GM23338 (cell line): Measurements from ENCODE around the gene ZNF226. TPM values are rescaled to one million over a fixed set of nuclear protein-coding genes. Genes with fewer than 3 reads are reported as not detected.
A peak's percentile ranks its signal among the peaks of the same experiment; 100 is the strongest.
"Not testable (repeated sequence)": the region's sequence is repeated elsewhere in the genome, so short reads cannot be mapped to it uniquely, and the experiment has no call there.

Experiments
- ATAC-seq: fragments of 200-7000 bp; cut with Tn5 transposase; 3 replicates; pipeline ENCODE4 v1.9.1; 2020
- DNase-seq: peaks from one replicate; pipeline ENCODE4 v3.0.0-alpha.2; 2015; ENCODE audit warnings: low spot score
- H2AFZ ChIP-seq: fragments of 200-600 bp; sonication (generic); 2 replicates; pipeline ENCODE4 v1.8.0; 2016; ENCODE audit warnings: antibody characterized with exemption, mild to moderate bottlenecking, moderate library complexity
- H3F3A ChIP-seq: fragments of 200-600 bp; sonication (generic); replicated peaks from 2 replicates; pipeline ENCODE4 v1.8.0; 2017; ENCODE audit warnings: antibody characterized with exemption, mixed run types, low read depth
- H3K27ac ChIP-seq: fragments of 200-600 bp; sonication (generic); 2 replicates; pipeline ENCODE4 v1.6.1; 2016; ENCODE audit warnings: low read depth
- H3K27me3 ChIP-seq: fragments of 200-600 bp; sonication (generic); 2 replicates; pipeline ENCODE4 v1.8.0; 2016; ENCODE audit warnings: mild to moderate bottlenecking, mixed run types, moderate library complexity; ENCODE audit not compliant: insufficient read depth
- H3K36me3 ChIP-seq: fragments of 200-600 bp; sonication (generic); 2 replicates; pipeline ENCODE4 v1.8.0; 2016; ENCODE audit warnings: mild to moderate bottlenecking; ENCODE audit not compliant: insufficient read depth
- H3K4me1 ChIP-seq: fragments of 200-600 bp; sonication (generic); 2 replicates; pipeline ENCODE4 v1.8.0; 2016; ENCODE audit warnings: mild to moderate bottlenecking, moderate library complexity; ENCODE audit not compliant: insufficient read depth
- H3K4me2 ChIP-seq: fragments of 200-600 bp; sonication (generic); 2 replicates; pipeline ENCODE4 v1.7.1; 2017; ENCODE audit warnings: mixed run types
- H3K4me3 ChIP-seq: fragments of 200-600 bp; sonication (generic); 2 replicates; pipeline ENCODE4 v1.6.1; 2016; ENCODE audit warnings: mixed run types
- H3K79me2 ChIP-seq: fragments of 200-600 bp; sonication (generic); replicated peaks from 2 replicates; pipeline ENCODE4 v1.8.0; 2017; ENCODE audit warnings: mild to moderate bottlenecking; ENCODE audit not compliant: insufficient read depth
- H3K9me2 ChIP-seq: fragments of 200-600 bp; sonication (generic); 2 replicates; pipeline ENCODE4 v1.8.0; 2017; ENCODE audit not compliant: insufficient read depth
- H4K20me1 ChIP-seq: fragments of 200-600 bp; sonication (generic); replicated peaks from 2 replicates; pipeline ENCODE4 v1.8.0; 2017; ENCODE audit warnings: mild to moderate bottlenecking; ENCODE audit not compliant: insufficient read depth
- H3K27ac Mint-ChIP-seq: 2 replicates; pipeline ENCODE4 v1.8.0; 2020; ENCODE audit warnings: inconsistent platforms, mild to moderate bottlenecking, moderate library complexity, mixed read lengths
- H3K27me3 Mint-ChIP-seq: 3 replicates; pipeline ENCODE4 v1.8.0; 2022; ENCODE audit warnings: low read depth, mild to moderate bottlenecking, moderate library complexity, mixed read lengths, inconsistent platforms; ENCODE audit not compliant: insufficient read depth, poor library complexity
- H3K36me3 Mint-ChIP-seq: 3 replicates; pipeline ENCODE4 v1.8.0; 2021; ENCODE audit warnings: low read depth, mild to moderate bottlenecking, inconsistent platforms, moderate library complexity, mixed read lengths
- H3K4me1 Mint-ChIP-seq: 3 replicates; pipeline ENCODE4 v1.8.0; 2020; ENCODE audit warnings: mild to moderate bottlenecking, inconsistent platforms, mixed read lengths
- H3K4me3 Mint-ChIP-seq: 3 replicates; pipeline ENCODE4 v1.8.0; 2021; ENCODE audit warnings: moderate library complexity, mild to moderate bottlenecking, inconsistent platforms, mixed read lengths
- H3K9me3 Mint-ChIP-seq: 3 replicates; pipeline ENCODE4 v1.8.0; 2020; ENCODE audit warnings: moderate library complexity, mild to moderate bottlenecking, inconsistent platforms, mixed read lengths
- CREB1 ChIP-seq: fragments of 250-450 bp; sonication (Bioruptor Pico); IDR thresholded peaks from 2 replicates; pipeline ENCODE4 v1.5.0; 2020; ENCODE audit warnings: low read depth, mild to moderate bottlenecking, moderate library complexity
- CTCF ChIP-seq, 2 experiments: fragments of 200-600 bp in 1 of 2; sonication (generic) in 1 of 2; conservative IDR thresholded peaks; 2 replicates each; pipeline versions ENCODE4 v1.5.1 to v1.6.1; 2016 to 2017; ENCODE audit warnings: antibody characterized with exemption in 2 of 2, low read depth in 2 of 2, mild to moderate bottlenecking in 2 of 2, moderate library complexity in 1 of 2
- ETS1 ChIP-seq: IDR thresholded peaks from 2 replicates; pipeline ENCODE4 v1.6.1; 2016; ENCODE audit warnings: antibody characterized with exemption
- EZH2phosphoT487 ChIP-seq: fragments of 200-600 bp; sonication (generic); IDR thresholded peaks from one replicate; pipeline ENCODE4 v1.8.1; 2018; ENCODE audit warnings: antibody characterized with exemption; ENCODE audit not compliant: unreplicated experiment
- JUNB ChIP-seq: IDR thresholded peaks from one replicate; pipeline ENCODE4 v1.6.1; 2016; ENCODE audit warnings: antibody characterized with exemption; ENCODE audit not compliant: unreplicated experiment
- NANOG ChIP-seq: IDR thresholded peaks from 2 replicates; pipeline ENCODE4 v1.6.1; 2016; ENCODE audit warnings: antibody characterized with exemption, borderline replicate concordance
- POLR2AphosphoS5 ChIP-seq: IDR thresholded peaks from 2 replicates; pipeline ENCODE4 v1.6.1; 2016; ENCODE audit warnings: antibody characterized with exemption, low read depth
- STAT1 ChIP-seq: IDR thresholded peaks from one replicate; pipeline ENCODE4 v1.6.1; 2016; ENCODE audit warnings: antibody characterized with exemption; ENCODE audit not compliant: unreplicated experiment
- ZNF114 ChIP-seq: fragments of 250-450 bp; sonication (Bioruptor Pico); IDR thresholded peaks from 2 replicates; pipeline ENCODE4 v1.5.0; 2020; ENCODE audit warnings: mild to moderate bottlenecking, moderate library complexity
- ZNF331 ChIP-seq: fragments of 250-450 bp; sonication (Bioruptor Pico); IDR thresholded peaks from 2 replicates; pipeline ENCODE4 v1.5.0; 2020; ENCODE audit warnings: low read depth, mild to moderate bottlenecking, moderate library complexity
- long read RNA-seq: library from polyadenylated mRNA; unstranded; transcript quantifications from one replicate; pipeline ENCODE4 v2.0.0, GENCODE V29; 2020; ENCODE audit not compliant: unreplicated experiment
- polyA plus RNA-seq: library from polyadenylated mRNA; unstranded; fragments of >200 nt; fragmentation: Nextera tagmentation; extraction: Ambion mirVana; gene quantifications from 2 replicates; pipeline ENCODE4 v1.2.1, GENCODE V29; 2016
- total RNA-seq: library from RNA; depleted of rRNA; stranded (reverse); fragments of >200 nt; shearing (Covaris generic); gene quantifications from 2 replicates; pipeline ENCODE4 v1.2.3, GENCODE V29; 2014; rRNA removed
- TF ChIP-seq, protein P1 (sequence below): IDR thresholded peaks from one replicate; pipeline ENCODE4 v1.6.1; 2018; ENCODE audit warnings: antibody characterized with exemption; ENCODE audit not compliant: unreplicated experiment

ZNF226 gene
- total RNA-seq = 11.7 and 18.5 TPM in 2 replicates
- polyA plus RNA-seq = 7.6 and 10.5 TPM in 2 replicates
- long read RNA-seq, partial matches to known transcripts = 1 of 7 reads
- long read RNA-seq, other reads (novel, unspliced or antisense) = 3 of 7 reads

- H3K4me1 Mint-ChIP-seq = peaks cover 7% of the 10 kb centered on the region; the same call in 2 of the 3 replicates
- Histone ChIP-seq H3K4me2 (peak within 1 kb of the TSS; percentile 85), H3K9me2 (no peaks in the 10 kb centered on the region), H3F3A (no peaks in the 10 kb centered on the region), H3K27me3 (no peaks in the 10 kb centered on the region), H3K79me2 (peaks cover 41% of the 10 kb centered on the region), H2AFZ (peak within 1 kb of the TSS; percentile 28), H3K4me3 (peak within 1 kb of the TSS; percentile 62), H4K20me1 (no peaks in the 10 kb centered on the region), H3K27ac (peak within 1 kb of the TSS; percentile 67), H3K36me3 (0 out of 2 replicates have a peak, but pooled peaks cover 15% of the 10 kb centered on the region), H3K4me1 (peaks cover 10% of the 10 kb centered on the region)
- no peaks in the 10 kb centered on the region; the same call in 2 of the 3 replicates for H3K9me3 Mint-ChIP-seq
- peak within 1 kb of the TSS; percentile 99 for H3K4me3 Mint-ChIP-seq
- peaks cover 30% of the 10 kb centered on the region for H3K36me3 Mint-ChIP-seq
- H3K27ac Mint-ChIP-seq = peak within 1 kb of the TSS; percentile 98
- ATAC-seq (peak; percentile 99), DNase-seq (peak; percentile 99)
- peaks cover 3% of the 10 kb centered on the region for H3K27me3 Mint-ChIP-seq
- TF ChIP-seq POLR2AphosphoS5 (peak; percentile 77), ZNF114 (no peak), ETS1 (peak; percentile 99), CREB1 (CRISPR knock-in tag) (peak; percentile 63), NANOG (no peak), STAT1 (no peak), JUNB (no peak), ZNF331 (CRISPR knock-in tag) (no peak), CTCF (conservative IDR thresholded peaks at IDR 0.05; ENCODE audit: low read depth in 2 of 2) (no peak), EZH2phosphoT487 (no peak)
- TF ChIP-seq, protein P1, sequence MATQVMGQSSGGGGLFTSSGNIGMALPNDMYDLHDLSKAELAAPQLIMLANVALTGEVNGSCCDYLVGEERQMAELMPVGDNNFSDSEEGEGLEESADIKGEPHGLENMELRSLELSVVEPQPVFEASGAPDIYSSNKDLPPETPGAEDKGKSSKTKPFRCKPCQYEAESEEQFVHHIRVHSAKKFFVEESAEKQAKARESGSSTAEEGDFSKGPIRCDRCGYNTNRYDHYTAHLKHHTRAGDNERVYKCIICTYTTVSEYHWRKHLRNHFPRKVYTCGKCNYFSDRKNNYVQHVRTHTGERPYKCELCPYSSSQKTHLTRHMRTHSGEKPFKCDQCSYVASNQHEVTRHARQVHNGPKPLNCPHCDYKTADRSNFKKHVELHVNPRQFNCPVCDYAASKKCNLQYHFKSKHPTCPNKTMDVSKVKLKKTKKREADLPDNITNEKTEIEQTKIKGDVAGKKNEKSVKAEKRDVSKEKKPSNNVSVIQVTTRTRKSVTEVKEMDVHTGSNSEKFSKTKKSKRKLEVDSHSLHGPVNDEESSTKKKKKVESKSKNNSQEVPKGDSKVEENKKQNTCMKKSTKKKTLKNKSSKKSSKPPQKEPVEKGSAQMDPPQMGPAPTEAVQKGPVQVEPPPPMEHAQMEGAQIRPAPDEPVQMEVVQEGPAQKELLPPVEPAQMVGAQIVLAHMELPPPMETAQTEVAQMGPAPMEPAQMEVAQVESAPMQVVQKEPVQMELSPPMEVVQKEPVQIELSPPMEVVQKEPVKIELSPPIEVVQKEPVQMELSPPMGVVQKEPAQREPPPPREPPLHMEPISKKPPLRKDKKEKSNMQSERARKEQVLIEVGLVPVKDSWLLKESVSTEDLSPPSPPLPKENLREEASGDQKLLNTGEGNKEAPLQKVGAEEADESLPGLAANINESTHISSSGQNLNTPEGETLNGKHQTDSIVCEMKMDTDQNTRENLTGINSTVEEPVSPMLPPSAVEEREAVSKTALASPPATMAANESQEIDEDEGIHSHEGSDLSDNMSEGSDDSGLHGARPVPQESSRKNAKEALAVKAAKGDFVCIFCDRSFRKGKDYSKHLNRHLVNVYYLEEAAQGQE = no peak
Observed at GRCh38 chr19:44164673-44165512, at the start of gene ZNF226. ZNF226 (plus strand) TSS chr19:44165100; CDS start chr19:44170081, 4,981 bp downstream.

- not testable (repeated sequence) for H3F3A ChIP-seq, H3K4me3 Mint-ChIP-seq, ATAC-seq, H3K79me2 ChIP-seq, H3K36me3 ChIP-seq, H3K27ac ChIP-seq, H3K27me3 ChIP-seq, H3K4me1 ChIP-seq, H3K4me2 ChIP-seq, H3K9me3 Mint-ChIP-seq, H3K4me3 ChIP-seq, H3K27me3 Mint-ChIP-seq, H2AFZ ChIP-seq, H3K27ac Mint-ChIP-seq, DNase-seq, H4K20me1 ChIP-seq, H3K9me2 ChIP-seq, H3K4me1 Mint-ChIP-seq
- peaks cover 73% of the 10 kb centered on the region for H3K36me3 Mint-ChIP-seq
Observed at GRCh38 chr19:44121162-44121561, 43.7 kb upstream of the ZNF226 start.
